IPS-20b (cell line): Measurements from ENCODE around the gene CEMIP2.

ENCODE experiments used
- H3K27ac ChIP-seq: one replicate; pipeline ENCODE4 v1.5.1; 2013; ENCODE audit warnings: low read length
- H3K27me3 ChIP-seq: 2 replicates; pipeline ENCODE4 v1.6.1; 2013; ENCODE audit warnings: mild to moderate bottlenecking, low read length, inconsistent platforms; ENCODE audit not compliant: insufficient read depth
- H3K36me3 ChIP-seq: 2 replicates; pipeline ENCODE4 v1.6.1; 2013; ENCODE audit warnings: low read depth, mild to moderate bottlenecking, inconsistent platforms, low read length, moderate library complexity; ENCODE audit not compliant: insufficient read depth
- H3K4me1 ChIP-seq: 2 replicates; pipeline ENCODE4 v1.6.1; 2013; ENCODE audit warnings: mild to moderate bottlenecking, control low read depth, inconsistent platforms, low read length, moderate library complexity; ENCODE audit not compliant: insufficient read depth
- H3K4me3 ChIP-seq: 2 replicates; pipeline ENCODE4 v1.5.1; 2013; ENCODE audit warnings: mild to moderate bottlenecking, low read length, inconsistent platforms
- H3K9ac ChIP-seq: 2 replicates; pipeline ENCODE4 v1.6.1; 2013; ENCODE audit warnings: low read depth, mild to moderate bottlenecking, inconsistent platforms, low read length, moderate library complexity
- H3K9me3 ChIP-seq: 2 replicates; pipeline ENCODE4 v1.6.1; 2013; ENCODE audit warnings: mild to moderate bottlenecking, low read depth, low read length, inconsistent platforms; ENCODE audit not compliant: insufficient read depth

CEMIP2 gene

DNA sequence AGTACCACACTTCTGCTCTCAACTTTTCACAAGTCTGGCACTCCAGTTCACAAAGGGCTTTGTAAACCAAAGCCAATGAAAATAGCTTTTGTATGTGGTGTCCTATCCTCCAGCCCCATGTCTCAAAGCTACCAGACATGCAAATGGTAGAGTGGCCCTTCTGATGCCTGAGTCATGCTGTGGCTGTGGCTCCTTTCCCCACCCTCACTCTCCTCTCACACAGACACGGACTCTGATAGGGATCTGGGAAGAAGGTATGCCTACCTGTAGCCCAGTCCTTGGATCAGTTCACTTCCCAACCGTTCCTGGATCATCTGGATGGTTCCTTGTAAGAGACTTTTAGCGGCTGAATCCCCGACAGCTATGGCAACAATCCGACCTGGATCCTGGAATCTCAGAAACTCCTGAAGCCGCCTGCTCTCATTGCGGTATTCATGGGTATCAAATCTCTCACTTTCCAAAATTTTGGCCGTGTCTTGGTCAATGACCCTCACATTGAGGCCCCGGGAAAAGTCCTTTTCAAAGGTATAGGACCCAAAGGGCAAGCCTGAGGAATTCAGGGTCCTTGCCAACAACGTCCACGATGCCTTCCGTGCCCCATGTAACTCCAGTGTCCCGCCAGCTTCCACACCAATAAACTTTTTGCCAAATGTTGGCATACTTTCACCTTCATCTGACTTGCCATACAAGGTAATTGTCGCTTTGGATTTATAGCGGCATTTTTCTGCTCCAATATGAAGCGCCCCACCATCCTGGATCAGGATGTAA is 23.4 kb downstream of the CEMIP2 start:
- H3K27me3 ChIP-seq, result no peaks in the 10 kb centered on the region
- no peak overlapping the region; the same call in 1 of the 2 replicates for H3K9ac ChIP-seq
- H3K4me3 ChIP-seq, result no peak overlapping the region
- no peak overlapping the region for H3K27ac ChIP-seq
- peaks cover 40% of the 10 kb centered on the region for H3K4me1 ChIP-seq
- no peaks in the 10 kb centered on the region for H3K9me3 ChIP-seq
- peaks cover 73% of the 10 kb centered on the region for H3K36me3 ChIP-seq

DNA sequence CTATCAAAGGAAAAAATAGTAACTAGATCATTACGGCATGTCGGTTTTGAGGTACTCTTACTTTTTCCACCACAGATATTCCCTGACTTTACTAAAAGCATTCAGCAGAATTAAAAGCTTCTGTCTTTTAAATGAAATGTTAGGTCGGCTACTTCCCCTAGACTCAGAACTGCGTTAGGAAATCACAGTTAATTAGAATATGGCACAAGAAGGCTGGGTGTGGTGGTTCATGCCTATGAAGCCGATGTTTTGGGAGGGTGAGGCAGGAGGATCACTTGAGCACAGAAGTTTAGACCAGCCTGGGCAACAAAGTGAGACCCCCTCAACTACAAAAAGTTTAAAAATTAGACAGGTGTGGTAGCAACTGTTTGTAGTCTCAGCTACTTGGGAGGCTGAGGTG is 24.4 kb downstream of the CEMIP2 start:
- Histone ChIP-seq H3K27me3 (no peaks in the 10 kb centered on the region), H3K4me3 (no peak overlapping the region), H3K36me3 (peaks cover 75% of the 10 kb centered on the region), H3K9me3 (no peaks in the 10 kb centered on the region), H3K4me1 (peaks cover 40% of the 10 kb centered on the region), H3K27ac (no peak overlapping the region), H3K9ac (no peak overlapping the region)

DNA sequence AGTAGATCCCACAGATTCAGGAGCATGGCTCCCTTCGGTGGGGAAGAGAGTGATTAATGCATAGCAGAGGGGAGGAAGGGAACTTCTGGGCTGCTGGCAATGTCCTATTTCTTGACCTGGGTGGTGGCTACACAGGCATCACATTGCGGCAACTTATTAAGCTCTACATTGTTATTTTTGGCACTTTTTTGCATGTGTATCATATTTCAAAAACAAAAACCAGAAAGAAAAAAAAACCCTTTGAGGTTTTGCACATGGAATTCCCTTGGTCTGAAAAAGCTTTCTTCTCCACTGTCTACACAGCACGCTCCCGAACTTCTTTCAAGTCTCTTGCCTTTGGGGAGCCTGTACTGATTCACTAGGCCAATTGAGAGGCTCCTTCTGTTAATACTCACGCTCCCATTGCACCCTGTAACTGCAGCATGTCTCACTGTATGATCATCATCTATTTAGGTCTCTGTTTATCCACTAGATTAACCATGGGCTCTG is 25.1 kb downstream of the CEMIP2 start:
- Histone ChIP-seq H3K27me3 (no peaks in the 10 kb centered on the region), H3K9me3 (no peaks in the 10 kb centered on the region), H3K36me3 (peaks cover 71% of the 10 kb centered on the region), H3K9ac (no peak overlapping the region), H3K4me1 (peaks cover 37% of the 10 kb centered on the region), H3K27ac (no peak overlapping the region), H3K4me3 (no peak overlapping the region)

DNA sequence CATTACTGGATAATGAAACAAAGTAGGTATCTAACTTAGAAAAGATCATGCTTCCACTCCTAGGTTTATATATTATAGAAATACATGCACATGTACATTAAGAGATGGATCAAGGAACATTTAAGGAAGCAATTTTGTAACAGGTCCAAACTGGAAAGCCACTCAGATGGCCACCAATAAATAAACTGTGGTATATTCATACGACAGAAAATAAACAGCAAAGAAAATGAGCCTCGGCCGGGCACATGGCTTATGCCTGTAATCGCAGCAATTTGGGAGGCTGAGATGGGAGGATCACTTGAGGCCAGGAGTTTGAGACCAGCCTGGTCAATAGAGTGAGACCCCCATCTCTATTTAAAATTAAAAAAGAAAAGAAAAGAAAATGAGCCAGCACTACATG is 25.6 kb downstream of the CEMIP2 start:
- no peaks in the 10 kb centered on the region for H3K27me3 ChIP-seq
- peaks cover 36% of the 10 kb centered on the region for H3K4me1 ChIP-seq
- no peak overlapping the region for H3K27ac ChIP-seq

DNA sequence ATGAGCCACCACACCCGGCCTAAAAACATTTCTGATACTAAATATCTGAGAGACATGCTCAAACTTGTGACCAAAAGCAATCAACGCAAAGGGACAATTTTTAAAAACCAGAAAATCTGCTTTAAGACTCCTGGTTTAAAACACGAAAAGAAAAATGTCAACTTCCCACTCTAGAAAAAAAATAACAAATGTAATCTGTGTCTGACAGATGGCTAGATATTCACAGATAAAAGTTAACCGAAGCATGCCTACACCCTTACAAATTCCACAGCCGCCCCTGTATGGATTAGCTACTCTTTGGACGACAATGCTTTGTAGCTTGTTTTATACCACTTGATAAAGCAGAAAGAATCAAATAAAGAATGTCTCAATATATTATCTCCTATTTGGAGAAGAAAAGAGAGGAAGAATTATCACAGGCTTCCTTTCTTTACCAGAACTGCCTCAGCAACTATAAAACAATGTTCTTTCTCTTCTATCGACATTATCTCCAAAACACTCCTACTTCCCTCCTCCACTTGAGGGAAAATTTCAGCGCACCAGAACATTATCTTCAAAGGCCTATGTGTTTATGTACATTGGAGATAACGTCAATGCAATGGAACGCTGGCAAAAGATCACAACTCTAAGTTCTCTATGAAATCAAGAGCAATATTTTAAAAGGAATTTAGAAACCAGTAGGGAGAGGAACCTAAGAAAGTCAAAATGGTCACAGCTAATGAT is 26.2 kb downstream of the CEMIP2 start:
- H3K27ac ChIP-seq, result no peak overlapping the region
- peaks cover 69% of the 10 kb centered on the region for H3K36me3 ChIP-seq
- H3K9ac ChIP-seq, result no peak overlapping the region
- no peak overlapping the region for H3K4me3 ChIP-seq
- H3K9me3 ChIP-seq, result no peaks in the 10 kb centered on the region
- no peaks in the 10 kb centered on the region for H3K27me3 ChIP-seq
- peaks cover 31% of the 10 kb centered on the region for H3K4me1 ChIP-seq

More for the DNA sequence above, 25.6 kb downstream of the CEMIP2 start:
- Histone ChIP-seq H3K9me3 (no peaks in the 10 kb centered on the region), H3K36me3 (peaks cover 70% of the 10 kb centered on the region), H3K9ac (no peak overlapping the region), H3K4me3 (no peak overlapping the region)

DNA sequence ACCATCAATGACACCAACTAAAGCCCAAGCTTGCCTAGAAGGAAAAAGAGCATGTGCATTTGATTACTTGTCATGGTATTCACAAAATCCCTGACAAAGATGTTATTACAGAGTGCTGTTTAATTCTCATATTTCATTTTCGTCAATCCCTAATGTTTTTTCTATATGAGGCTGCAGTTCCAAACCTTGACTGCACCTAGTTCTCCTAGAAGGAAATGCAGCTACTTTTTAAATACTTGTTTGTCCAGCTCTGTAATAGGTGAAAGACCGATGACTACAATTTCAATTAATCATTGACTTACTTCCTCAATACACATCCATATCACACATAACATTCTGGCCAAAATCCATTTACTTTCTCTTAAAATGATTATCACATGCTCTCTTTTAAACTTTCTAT is 28.1 kb downstream of the CEMIP2 start:
- Histone ChIP-seq H3K27me3 (no peaks in the 10 kb centered on the region), H3K4me3 (no peak overlapping the region), H3K27ac (no peak overlapping the region), H3K9ac (no peak overlapping the region), H3K9me3 (no peaks in the 10 kb centered on the region), H3K4me1 (peaks cover 13% of the 10 kb centered on the region), H3K36me3 (peaks cover 77% of the 10 kb centered on the region)

DNA sequence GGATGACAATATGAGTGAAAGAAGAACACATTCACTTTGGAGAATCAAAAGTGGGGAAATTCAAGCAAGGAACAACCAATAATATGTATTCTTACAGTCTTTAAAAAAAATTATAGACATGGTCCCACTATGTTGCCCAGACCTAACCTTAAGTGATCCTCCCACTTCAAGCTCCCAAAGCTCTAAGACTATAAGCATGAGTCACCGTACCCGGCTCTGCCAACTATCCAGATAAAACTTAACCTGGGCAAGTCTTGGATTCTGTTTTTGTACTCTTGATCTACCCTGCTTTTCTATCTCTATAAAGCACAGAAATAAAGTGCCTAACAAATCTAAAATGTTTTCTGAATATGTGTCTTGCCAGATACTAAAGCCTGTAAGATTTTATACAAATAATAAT is 30.9 kb downstream of the CEMIP2 start:
- Histone ChIP-seq H3K27ac (no peak overlapping the region), H3K9me3 (no peaks in the 10 kb centered on the region), H3K36me3 (peaks cover 77% of the 10 kb centered on the region), H3K4me3 (no peak overlapping the region), H3K4me1 (peaks cover 7% of the 10 kb centered on the region), H3K27me3 (no peaks in the 10 kb centered on the region), H3K9ac (no peak overlapping the region)

DNA sequence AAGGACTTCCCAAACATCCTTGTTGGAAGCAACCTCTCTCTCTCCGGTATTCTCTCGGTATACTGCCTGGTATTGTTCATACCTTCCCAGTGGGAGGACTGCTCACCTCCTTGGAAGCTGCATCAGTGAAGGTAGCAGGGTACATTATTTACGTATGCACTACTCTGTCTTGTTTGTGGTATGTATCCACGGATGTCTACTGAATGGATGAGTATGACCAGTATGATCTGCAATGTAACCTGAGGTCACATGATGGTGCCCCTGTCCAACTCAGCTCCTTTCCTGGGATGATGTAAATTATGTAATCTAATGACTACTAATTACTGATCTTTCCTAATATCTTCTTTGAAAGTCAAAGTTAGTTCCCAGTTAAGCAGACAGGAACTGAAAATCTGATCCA is 32.1 kb downstream of the CEMIP2 start:
- no peak overlapping the region for H3K9ac ChIP-seq
- no peak overlapping the region for H3K4me3 ChIP-seq
- peaks cover 7% of the 10 kb centered on the region for H3K4me1 ChIP-seq
- H3K36me3 ChIP-seq, result peaks cover 87% of the 10 kb centered on the region
- no peaks in the 10 kb centered on the region for H3K9me3 ChIP-seq
- no peaks in the 10 kb centered on the region for H3K27me3 ChIP-seq
- no peak overlapping the region for H3K27ac ChIP-seq

DNA sequence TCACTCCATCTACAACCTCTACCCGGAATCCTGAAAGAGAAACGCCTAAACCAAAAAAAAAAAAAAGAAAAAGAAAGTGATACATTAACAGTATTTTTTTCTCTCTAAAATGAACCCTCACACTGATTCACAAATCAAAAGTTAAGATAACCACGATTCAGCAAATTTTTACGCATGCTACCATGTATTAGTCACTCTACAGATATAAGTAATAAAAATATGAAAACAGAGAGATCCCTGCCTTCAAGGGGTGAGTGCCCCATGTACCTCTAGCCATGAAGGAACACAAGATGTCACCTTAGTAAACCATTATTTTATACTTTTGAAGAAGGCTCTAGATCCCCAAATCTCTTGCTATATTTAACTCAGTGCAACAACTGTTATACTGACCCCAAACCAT is 33.4 kb downstream of the CEMIP2 start:
- Histone ChIP-seq H3K36me3 (peaks cover 91% of the 10 kb centered on the region), H3K9me3 (no peaks in the 10 kb centered on the region), H3K4me1 (peaks cover 7% of the 10 kb centered on the region), H3K27me3 (no peaks in the 10 kb centered on the region), H3K4me3 (no peak overlapping the region), H3K27ac (no peak overlapping the region), H3K9ac (no peak overlapping the region)

DNA sequence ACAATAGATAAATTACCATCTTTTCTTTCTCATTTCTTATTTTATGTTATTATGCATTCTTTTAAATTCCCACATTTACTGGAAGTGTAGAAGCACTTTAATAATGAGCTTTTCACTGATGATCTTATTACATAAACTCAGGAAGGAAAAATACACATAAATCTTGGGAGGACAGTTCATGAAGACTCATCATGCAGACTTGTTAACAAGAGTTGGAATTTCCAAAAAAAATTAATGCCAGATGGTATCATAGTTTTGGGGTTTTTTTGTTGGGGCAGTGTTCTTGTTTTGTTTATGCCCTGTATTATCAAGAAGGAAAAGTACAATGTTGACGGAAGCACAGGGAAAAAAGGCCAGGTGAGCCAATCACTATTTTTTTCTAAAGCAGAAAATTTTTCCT is 35.1 kb downstream of the CEMIP2 start:
- Histone ChIP-seq H3K27ac (no peak overlapping the region), H3K27me3 (no peaks in the 10 kb centered on the region), H3K9ac (no peak overlapping the region), H3K9me3 (no peaks in the 10 kb centered on the region), H3K4me1 (peaks cover 7% of the 10 kb centered on the region), H3K36me3 (peaks cover 95% of the 10 kb centered on the region), H3K4me3 (no peak overlapping the region)

DNA sequence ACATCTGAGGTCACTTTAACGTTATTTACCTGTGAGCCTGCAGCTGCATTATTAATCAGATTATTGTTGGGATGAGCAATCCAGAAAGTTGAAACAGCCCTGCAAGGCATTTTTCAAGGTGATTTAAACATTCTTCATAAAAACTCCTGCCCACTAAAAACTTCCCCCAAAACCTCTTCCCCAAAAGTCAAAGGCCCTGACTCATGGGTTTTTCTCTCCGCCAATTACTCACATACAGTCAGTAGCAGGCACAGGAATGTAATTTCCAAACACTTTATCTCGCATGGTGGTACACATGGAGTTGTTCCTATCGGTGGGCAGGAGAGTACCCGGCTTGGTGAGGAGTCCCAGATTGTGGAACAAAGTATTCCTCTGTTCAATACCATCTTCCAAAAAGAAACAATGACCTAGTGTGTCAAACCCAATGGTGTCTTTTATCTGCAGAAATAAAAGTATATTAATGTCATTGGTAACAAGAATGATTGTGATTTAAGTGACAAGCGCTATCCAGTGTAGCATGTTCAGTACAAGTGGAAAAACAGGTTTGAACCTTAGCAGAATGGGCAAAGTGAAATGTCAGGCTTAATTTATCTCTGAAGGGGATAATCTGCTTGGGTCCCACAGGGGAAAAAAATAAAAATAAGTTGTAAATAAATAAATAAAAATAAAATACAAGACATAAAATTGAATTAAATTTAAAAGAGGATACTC is 38.3 kb downstream of the CEMIP2 start:
- Histone ChIP-seq H3K9me3 (no peaks in the 10 kb centered on the region), H3K27me3 (no peaks in the 10 kb centered on the region), H3K4me1 (peaks cover 7% of the 10 kb centered on the region), H3K36me3 (peaks cover 94% of the 10 kb centered on the region), H3K9ac (no peak overlapping the region), H3K4me3 (no peak overlapping the region), H3K27ac (no peak overlapping the region)
